GM12878 (cell line): Measurements from ENCODE around the gene TRMT44.

Experiments used
- MAX ChIP-seq: IDR thresholded peaks from 2 replicates; pipeline ENCODE4 v1.6.1; 2012; ENCODE audit warnings: low read depth, low read length, improper control_type of control experiment
- POLR2AphosphoS2 ChIP-seq: IDR thresholded peaks from 2 replicates; pipeline ENCODE4 v1.6.1; 2011; ENCODE audit warnings: low read depth, mild to moderate bottlenecking, low read length, improper control_type of control experiment, moderate library complexity
- RELA ChIP-seq: fragments of 450-650 bp; IDR thresholded peaks from 2 replicates; pipeline ENCODE4 v1.8.0; 2014; ENCODE audit warnings: borderline replicate concordance; ENCODE audit not compliant: partially characterized antibody

- TF ChIP-seq RELA (no peak), POLR2AphosphoS2 (no peak), MAX (no peak)
Measured at GRCh38 chr4:8523766-8524165, 83.2 kb downstream of the TRMT44 start.
